GM12878 (cell line): ENCODE results near the gene RBM10. TPM values are rescaled to one million over a fixed set of nuclear protein-coding genes. Genes with fewer than 3 reads are reported as not detected.

Experiments
- ATAC-seq: fragments of 200-7000 bp; cut with Tn5 transposase; 3 replicates; pipeline ENCODE4 v1.9.1; 2020; ENCODE audit warnings: mild to moderate bottlenecking, moderate library complexity
- BruUV-seq: library from RNA; stranded (reverse); fragments of 400-500 nt; replicated peaks from 2 replicates; lab custom pipeline; 2021; lab: Mats Ljungman, UMichigan
- CTCF ChIA-PET: fragments of 300-600 bp; sonication (Branson Sonifier 250); formaldehyde crosslinking; extraction: SDS; loops from one replicate; lab custom pipeline; 2021; ENCODE audit warnings: inconsistent platforms; lab: Yijun Ruan, JAX
- POLR2A ChIA-PET: fragments of 350-600 bp; formaldehyde crosslinking; extraction: SDS; loops from one replicate; lab custom pipeline; 2021; ENCODE audit warnings: inconsistent platforms; lab: Charles Lee
- RAD21 ChIA-PET: fragments of 300-600 bp; sonication (Branson Sonifier 250); formaldehyde crosslinking; loops from one replicate; lab custom pipeline; 2023; ENCODE audit warnings: antibody characterized with exemption; ENCODE audit not compliant: unreplicated experiment; lab: Charles Lee
- SMC1A ChIA-PET: fragments of 300-600 bp; sonication (Branson Sonifier 250); formaldehyde crosslinking; loops from one replicate; lab custom pipeline; 2023; ENCODE audit not compliant: unreplicated experiment, uncharacterized antibody; lab: Charles Lee
- DNase-seq: peaks from one replicate; pipeline ENCODE4 v3.0.0-alpha.2; 2011; ENCODE audit warnings: low read depth, low spot score
- FAIRE-seq: peaks from 3 replicates; lab custom pipeline; 2011; peaks lifted over from hg19 to GRCh38; lab: Jason Lieb, UNC
- H2AFZ ChIP-seq: 2 replicates; pipeline ENCODE4 v1.6.0; 2011; ENCODE audit warnings: low read depth, low read length, control low read depth; ENCODE audit not compliant: control insufficient read depth
- H3K27ac ChIP-seq: 2 replicates; pipeline ENCODE4 v1.5.1; 2011; ENCODE audit warnings: control low read depth; ENCODE audit not compliant: control insufficient read depth, insufficient read depth
- H3K27me3 ChIP-seq, 2 experiments: replicated peaks in 1 of 2; 2 replicates each; pipeline versions ENCODE4 v1.6.0 to v1.6.1; 2011; ENCODE audit warnings: low read length in 1 of 2; ENCODE audit not compliant: control insufficient read depth in 2 of 2, insufficient read depth in 2 of 2
- H3K36me3 ChIP-seq, 2 experiments: 2 replicates each; pipeline ENCODE4 v1.5.1; 2011; ENCODE audit warnings: low read length in 1 of 2; ENCODE audit not compliant: control insufficient read depth in 2 of 2, insufficient read depth in 2 of 2
- H3K4me1 ChIP-seq: 2 replicates; pipeline ENCODE4 v1.6.1; 2011; ENCODE audit warnings: mild to moderate bottlenecking, low read length, moderate library complexity, mixed read lengths; ENCODE audit not compliant: control insufficient read depth, insufficient read depth
- H3K4me2 ChIP-seq: 2 replicates; pipeline ENCODE4 v1.6.0; 2011; ENCODE audit warnings: control low read depth; ENCODE audit not compliant: control insufficient read depth, insufficient read depth
- H3K4me3 ChIP-seq: fragments of 200-600 bp; sonication (generic); 2 replicates; pipeline ENCODE4 v1.5.1; 2016
- H3K79me2 ChIP-seq: 2 replicates; pipeline ENCODE4 v1.6.0; 2011; ENCODE audit warnings: low read length; ENCODE audit not compliant: control insufficient read depth, insufficient read depth
- H3K9ac ChIP-seq: 2 replicates; pipeline ENCODE4 v1.8.0; 2011; ENCODE audit warnings: low read length, control low read depth, mixed read lengths; ENCODE audit not compliant: control insufficient read depth, insufficient read depth
- H3K9me3 ChIP-seq: replicated peaks from 3 replicates; pipeline ENCODE4 v1.5.1; 2011; ENCODE audit warnings: mild to moderate bottlenecking, low read length; ENCODE audit not compliant: control insufficient read depth, insufficient read depth
- H4K20me1 ChIP-seq: 2 replicates; pipeline ENCODE4 v1.6.0; 2011; ENCODE audit not compliant: control insufficient read depth, insufficient read depth
- NFYB ChIP-seq: IDR thresholded peaks from 2 replicates; pipeline ENCODE4 v1.6.1; 2011; ENCODE audit warnings: low read depth, mild to moderate bottlenecking, low read length, improper control_type of control experiment, moderate library complexity; ENCODE audit not compliant: insufficient read depth
- RCOR1 ChIP-seq: conservative IDR thresholded peaks from 2 replicates; pipeline ENCODE4 v1.6.1; 2012; ENCODE audit warnings: low read depth, low read length, improper control_type of control experiment
- ZBED1 ChIP-seq: IDR thresholded peaks from 2 replicates; pipeline ENCODE4 v1.6.1; 2016; ENCODE audit warnings: borderline replicate concordance
- WGBS: methylation state at CpG from one replicate; pipeline ENCODE4 v1.1.6; 2016; ENCODE audit warnings: low lambda C conversion rate; ENCODE audit not compliant: insufficient replicate concordance, insufficient coverage; ENCODE audit errors: missing lambda C conversion rate; 5-methylcytosine and 5-hydroxymethylcytosine counted together
- in situ Hi-C: fragments of 300-500 bp; cut with MboI; formaldehyde crosslinking; loops from 9 replicates; pipeline ENCODE4 v1.14.3; 2018; ENCODE audit warnings: mixed read lengths
- intact Hi-C: fragments of 100-400 bp; cut with micrococcal nuclease; formaldehyde crosslinking; loops from one replicate; pipeline ENCODE4 v1.14.2; 2022; ENCODE audit not compliant: unreplicated experiment
- polyA plus RNA-seq, 11 experiments: library from polyadenylated mRNA; depleted of rRNA in 4 of 11; unstranded in 6 of 11; stranded (reverse) in 5 of 11; fragments of >200 nt; fragmentation: Nextera tagmentation in 4 of 11; fragmentation: Illumina TruSeq in 1 of 11; extraction: Ambion mirVana in 4 of 11; extraction: Trizol in 1 of 11; gene quantifications; 1 replicate in 1 of 11; 2 replicates in 10 of 11; pipeline versions ENCODE4 v1.2.1 to v1.2.3, GENCODE V29; 2011 to 2016; ENCODE audit warnings: inconsistent platforms in 2 of 11, missing spikeins in 2 of 11, low read depth in 1 of 11
- total RNA-seq, 4 experiments: library from RNA; depleted of rRNA in 3 of 4; stranded (reverse); fragments of >200 nt in 3 of 4; fragmentation: Illumina TruSeq in 1 of 4; extraction: Trizol in 1 of 4; gene quantifications; 2 replicates each; pipeline versions ENCODE4 v1.2.1 to v1.2.3, GENCODE V29; 2013 to 2021

RBM10 gene
- total and polyA plus RNA-seq, 10 of the 15 experiments (the other 5 are each of a cell fraction or from before 2014, with no cell fraction given) = 1.4 to 60.0 (median 29.8) TPM

DNA sequence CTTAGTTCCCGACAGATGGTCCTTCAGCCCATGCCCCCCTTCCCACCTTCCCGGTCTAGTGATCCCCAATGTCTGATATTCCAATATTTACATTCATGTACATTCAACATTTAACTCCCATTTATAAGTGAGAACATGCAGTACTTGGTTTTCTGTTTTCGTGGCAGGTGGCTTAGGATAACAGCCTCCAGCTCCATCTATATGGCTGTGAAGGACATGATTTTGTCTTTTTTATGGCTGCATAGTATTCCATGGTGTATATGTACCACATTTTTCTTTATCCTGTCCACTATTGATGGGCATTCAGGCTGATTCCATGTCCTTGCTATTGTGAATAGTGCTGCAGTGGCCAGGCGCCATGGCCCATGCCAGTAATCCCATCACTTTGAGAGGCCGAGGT, 13.8 kb downstream of the RBM10 start:
- ChIA-PET POLR2A (no interaction called here), RAD21 (no interaction called here), CTCF (interaction anchor here (0.7 kb wide), 1 partner anchor 944 kb away, joined by 3 read pairs; no protein-coding TSS in a partner anchor), SMC1A (no interaction called here)
- FAIRE-seq = no peak
- Histone ChIP-seq H3K4me3 (no peak overlapping the region), H3K27me3 (no peaks in the 10 kb centered on the region), H2AFZ (no peak overlapping the region), H3K9ac (no peak overlapping the region), H3K9me3 (peaks cover 2% of the 10 kb centered on the region; the same call in 1 of the 3 replicates), H3K27ac (no peak overlapping the region), H3K4me1 (no peaks in the 10 kb centered on the region), H3K36me3 (peaks cover 0 to 3% of the 10 kb centered on the region in 2 experiments; a peak in 3 of 4 replicates), H3K4me2 (no peak overlapping the region), H3K79me2 (peaks cover 8% of the 10 kb centered on the region), H4K20me1 (no peaks in the 10 kb centered on the region)
- intact Hi-C loops (no loop called here), in situ Hi-C loops (no loop called here)
- BruUV-seq = no TSS peak
- TF ChIP-seq RCOR1 (no peak), NFYB (no peak)
- ATAC-seq = no peak
- no peak for DNase-seq
- WGBS = 64% methylated on average over 5 of the region's 5 CpGs

DNA sequence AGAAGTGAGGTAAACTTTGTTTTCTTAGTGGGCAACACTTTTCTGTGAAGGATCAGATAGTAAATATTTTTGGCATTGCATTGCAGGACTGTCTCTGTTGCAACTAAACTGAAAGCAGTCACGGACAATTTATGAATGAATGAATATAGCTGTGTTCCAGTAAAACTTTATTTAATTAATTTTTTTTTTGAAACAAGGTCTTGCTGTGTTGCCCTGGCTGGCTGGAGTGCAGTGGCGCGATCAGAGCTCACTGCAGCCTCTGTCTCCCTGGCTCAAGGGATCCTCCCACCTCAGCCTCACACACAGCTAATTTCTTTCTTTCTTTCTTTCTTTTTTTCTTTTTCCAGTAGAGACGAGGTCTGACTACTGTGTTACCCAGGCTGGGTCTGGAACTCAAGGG, 15.8 kb downstream of the RBM10 start:
- BruUV-seq = no TSS peak
- Histone ChIP-seq H3K4me1 (no peaks in the 10 kb centered on the region), H3K4me3 (no peak overlapping the region), H2AFZ (no peak overlapping the region), H3K9me3 (peaks cover 2% of the 10 kb centered on the region; the same call in 1 of the 3 replicates), H4K20me1 (no peaks in the 10 kb centered on the region), H3K27ac (no peak overlapping the region), H3K9ac (no peak overlapping the region), H3K79me2 (peaks cover 9% of the 10 kb centered on the region), H3K27me3 (no peaks in the 10 kb centered on the region), H3K36me3 (peaks cover 0 to 3% of the 10 kb centered on the region in 2 experiments; a peak in 2 of 4 replicates), H3K4me2 (no peak overlapping the region)
- ATAC-seq (no peak), DNase-seq (no peak), FAIRE-seq (peak; percentile 23)
- ChIA-PET SMC1A (no interaction called here), RAD21 (no interaction called here), CTCF (no interaction called here), POLR2A (interaction anchor here (0.6 kb wide), 1 partner anchor 295 kb away, joined by 3 read pairs; no protein-coding TSS in a partner anchor)
- TF ChIP-seq ZBED1 = no peak
- intact Hi-C loops (no loop called here), in situ Hi-C loops (no loop called here)
- WGBS = 62% methylated on average over 4 of the region's 4 CpGs
